ENCODE data around the gene MPP7.

MPP7 gene

GRCh38 chr10:28312572-28312971 lies 9.7 kb upstream of the MPP7 start:
- no peak overlapping the region for H3K4me3 ChIP-seq (ENCODE audit: low read length)
- no peak for DNase-seq (ENCODE audit: low read depth, low spot score)

DNA sequence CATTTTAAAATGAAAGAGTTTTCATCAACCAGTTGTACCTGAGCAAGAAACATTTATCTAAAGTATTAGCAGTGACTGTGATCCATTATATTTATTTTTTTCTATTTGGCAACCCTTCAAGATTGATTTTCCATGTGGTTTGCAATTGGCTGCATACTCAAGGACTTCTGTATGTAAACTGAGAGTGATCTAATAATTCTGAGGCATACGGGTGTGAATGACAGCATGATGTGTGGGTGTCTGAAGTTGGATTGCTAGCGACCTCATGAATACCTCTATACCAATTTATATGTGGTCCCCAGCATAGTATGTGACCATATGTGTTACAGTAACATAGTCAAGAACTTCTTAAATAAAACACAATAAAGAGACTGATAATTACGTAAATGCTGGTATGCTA lies 8.2 kb upstream of the MPP7 start:
- H3K4me3 ChIP-seq (ENCODE audit: low read length), result no peak overlapping the region
- DNase-seq (ENCODE audit: low read depth, low spot score), result no peak

DNA sequence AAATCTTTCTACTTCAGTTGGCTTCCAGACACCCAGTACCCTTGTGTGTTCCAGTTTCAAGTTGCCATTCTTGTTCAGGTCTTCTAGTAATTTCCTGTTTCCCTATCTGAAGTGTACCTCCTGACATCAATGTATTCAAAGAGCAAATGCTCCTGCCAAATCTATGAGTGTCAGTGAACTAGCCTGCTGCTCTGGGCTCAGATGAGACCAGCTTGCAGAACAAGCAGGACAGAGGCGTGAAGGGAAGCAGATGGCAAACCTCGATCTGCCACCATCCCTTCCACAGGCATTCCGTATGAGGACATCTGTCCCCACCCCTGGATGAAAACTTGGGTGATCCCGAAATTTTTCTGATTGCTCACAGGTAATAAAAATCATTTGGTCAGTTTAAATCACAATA lies 4.4 kb upstream of the MPP7 start:
- no peak overlapping the region for H3K4me3 ChIP-seq (ENCODE audit: low read length)
- no peak for DNase-seq (ENCODE audit: low read depth, low spot score)

- no peak overlapping the region for H3K4me3 ChIP-seq (ENCODE audit: low read length)
- no peak for DNase-seq (ENCODE audit: low read depth, low spot score)
Measured at GRCh38 chr10:28305553-28305952, 2.7 kb upstream of the MPP7 start.

GRCh38 chr10:28304032-28304571 lies 1.2 kb upstream of the MPP7 start:
- no peak for DNase-seq (ENCODE audit: low read depth, low spot score)
- no peak overlapping the region for H3K4me3 ChIP-seq (ENCODE audit: low read length)

DNA sequence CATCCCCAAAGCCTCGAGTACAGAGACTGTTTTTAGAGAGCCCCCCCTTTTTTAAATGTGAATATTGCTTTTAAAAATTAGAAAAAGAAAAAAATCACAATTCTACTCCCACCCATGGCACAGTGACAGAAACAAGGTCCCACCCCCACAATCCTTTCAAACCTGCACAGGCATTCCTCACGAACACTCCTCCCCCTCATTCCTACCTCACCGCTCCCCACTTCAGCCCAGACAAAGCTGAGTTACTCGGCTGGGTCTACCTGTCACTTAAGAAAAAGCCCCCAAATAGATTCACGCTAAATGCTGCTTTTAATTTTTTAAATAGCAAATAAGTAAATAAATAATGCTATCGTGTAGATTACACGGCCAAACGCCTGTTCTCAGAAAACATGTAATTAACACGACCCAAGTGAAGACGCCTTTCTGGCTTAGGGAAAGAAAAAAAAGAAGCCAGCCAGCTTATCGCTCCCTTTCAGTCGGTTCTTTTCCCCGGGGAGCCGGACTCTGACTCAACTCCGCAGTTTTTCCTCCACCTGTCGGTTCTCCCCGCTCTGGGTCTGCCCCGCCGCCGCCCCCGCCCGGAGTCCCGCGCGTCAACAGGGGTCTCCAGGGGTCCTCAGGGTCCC lies 739 bp downstream of the MPP7 start:
- no peak for DNase-seq (ENCODE audit: low read depth, low spot score)

DNA sequence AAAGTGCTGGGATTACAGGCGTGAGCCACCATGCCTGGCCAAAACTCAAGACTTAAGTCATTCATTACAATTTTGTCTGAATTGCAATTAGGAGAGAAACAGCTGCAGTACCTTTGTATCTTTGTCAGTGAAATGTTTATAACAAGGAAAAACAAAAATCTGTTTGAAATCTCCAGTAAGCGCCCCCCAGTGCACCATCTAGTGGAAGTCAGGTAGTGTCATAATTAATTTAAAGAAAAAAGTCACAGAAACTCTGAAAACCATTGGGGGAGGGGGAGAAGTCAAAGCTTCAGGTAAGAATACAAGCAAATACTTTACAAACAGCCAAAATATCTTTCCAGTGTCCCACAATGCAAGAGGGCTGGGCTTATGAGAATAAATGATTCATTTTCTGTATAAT lies 2.8 kb downstream of the MPP7 start:
- DNase-seq (ENCODE audit: low read depth, low spot score), result peak; percentile 22
- no peak overlapping the region for H3K4me3 ChIP-seq (ENCODE audit: low read length)

More for the DNA sequence above, 739 bp downstream of the MPP7 start:
- peak overlapping the region; percentile 46 for H3K4me3 ChIP-seq (ENCODE audit: low read length)

DNA sequence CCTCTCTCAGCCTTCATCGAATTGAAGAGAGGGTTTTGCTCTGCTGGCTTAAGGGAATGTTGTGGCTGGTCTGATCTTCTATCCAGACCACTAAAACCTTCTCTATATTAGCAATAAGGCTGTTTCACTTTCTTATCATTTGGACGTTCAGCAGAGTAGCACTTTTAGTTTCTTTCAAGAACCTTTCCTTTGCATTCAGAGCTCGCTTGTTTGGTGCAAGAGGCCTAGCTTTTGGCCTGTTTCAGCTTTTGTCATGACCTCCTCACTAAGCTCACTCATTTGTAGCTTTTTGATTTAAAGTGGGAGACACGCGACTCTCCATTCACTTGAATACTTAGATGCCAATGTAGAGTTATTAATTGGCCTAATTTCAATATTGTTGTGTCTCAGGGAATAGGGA lies 3.9 kb downstream of the MPP7 start:
- DNase-seq (ENCODE audit: low read depth, low spot score), result no peak
- no peak overlapping the region for H3K4me3 ChIP-seq (ENCODE audit: low read length)

DNA sequence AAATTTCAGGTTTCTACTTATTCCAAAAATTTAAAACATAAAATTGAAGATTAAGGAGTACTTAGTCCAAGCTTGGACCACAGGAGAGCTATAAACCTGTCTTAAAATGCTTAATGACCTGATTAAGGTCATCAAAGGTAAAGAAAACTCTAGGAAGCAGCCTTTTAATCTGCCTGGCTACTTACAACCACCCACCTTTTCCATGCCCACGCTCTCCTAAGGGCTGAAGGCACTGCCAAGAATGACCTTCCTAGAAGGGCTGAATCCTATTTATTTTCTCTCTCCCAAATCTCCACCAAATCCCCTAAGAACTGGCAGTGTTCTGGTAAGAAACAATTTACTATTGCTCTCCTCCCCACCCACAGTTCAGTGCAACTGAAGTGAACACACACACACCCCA lies 6.8 kb downstream of the MPP7 start:
- H3K4me3 ChIP-seq (ENCODE audit: low read length), result no peak overlapping the region
- DNase-seq (ENCODE audit: low read depth, low spot score), result no peak

GRCh38 chr10:28295336-28295735 lies 7.5 kb downstream of the MPP7 start:
- DNase-seq (ENCODE audit: low read depth, low spot score), result no peak

DNA sequence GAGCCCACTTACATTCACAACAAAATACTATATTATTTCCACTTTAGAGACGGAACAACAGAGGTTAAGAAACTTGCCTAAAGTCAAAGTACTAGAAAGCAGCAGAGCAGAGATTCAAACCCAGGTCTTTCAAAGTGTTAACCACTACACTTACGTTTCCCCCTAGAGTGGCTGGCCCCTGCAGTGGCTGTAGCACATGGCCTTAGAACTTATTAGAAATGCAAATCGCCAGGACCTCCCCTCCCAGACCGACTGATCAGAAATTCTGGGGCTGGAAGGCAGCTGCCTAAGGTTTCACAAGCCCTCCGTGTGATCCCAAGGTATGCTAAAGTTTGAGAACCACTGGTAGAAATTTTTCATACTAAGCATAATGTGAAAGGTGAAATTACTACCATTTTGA lies 8.1 kb downstream of the MPP7 start:
- no peak overlapping the region for H3K4me3 ChIP-seq (ENCODE audit: low read length)
- no peak for DNase-seq (ENCODE audit: low read depth, low spot score)

More at GRCh38 chr10:28295336-28295735, 7.5 kb downstream of the MPP7 start:
- no peak overlapping the region for H3K4me3 ChIP-seq (ENCODE audit: low read length)

DNA sequence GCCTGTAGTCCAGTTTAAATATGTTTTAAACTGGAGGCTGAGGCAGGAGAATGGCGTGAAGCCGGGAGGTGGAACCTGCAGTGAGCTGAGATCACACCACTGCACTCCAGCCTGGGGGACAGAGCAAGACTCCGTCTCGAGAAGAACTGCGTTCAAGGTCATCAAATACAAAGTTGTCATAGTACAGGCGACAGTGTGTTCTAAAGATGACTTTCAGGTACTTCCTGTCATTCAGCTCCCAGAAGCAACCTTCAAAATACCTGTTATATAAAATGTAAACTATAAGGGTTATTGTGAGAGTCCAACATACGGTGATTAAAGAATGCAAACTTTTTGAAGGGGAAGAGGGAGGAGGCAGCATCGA lies 8.7 kb downstream of the MPP7 start:
- no peak for DNase-seq (ENCODE audit: low read depth, low spot score)
- H3K4me3 ChIP-seq (ENCODE audit: low read length), result no peak overlapping the region

DNA sequence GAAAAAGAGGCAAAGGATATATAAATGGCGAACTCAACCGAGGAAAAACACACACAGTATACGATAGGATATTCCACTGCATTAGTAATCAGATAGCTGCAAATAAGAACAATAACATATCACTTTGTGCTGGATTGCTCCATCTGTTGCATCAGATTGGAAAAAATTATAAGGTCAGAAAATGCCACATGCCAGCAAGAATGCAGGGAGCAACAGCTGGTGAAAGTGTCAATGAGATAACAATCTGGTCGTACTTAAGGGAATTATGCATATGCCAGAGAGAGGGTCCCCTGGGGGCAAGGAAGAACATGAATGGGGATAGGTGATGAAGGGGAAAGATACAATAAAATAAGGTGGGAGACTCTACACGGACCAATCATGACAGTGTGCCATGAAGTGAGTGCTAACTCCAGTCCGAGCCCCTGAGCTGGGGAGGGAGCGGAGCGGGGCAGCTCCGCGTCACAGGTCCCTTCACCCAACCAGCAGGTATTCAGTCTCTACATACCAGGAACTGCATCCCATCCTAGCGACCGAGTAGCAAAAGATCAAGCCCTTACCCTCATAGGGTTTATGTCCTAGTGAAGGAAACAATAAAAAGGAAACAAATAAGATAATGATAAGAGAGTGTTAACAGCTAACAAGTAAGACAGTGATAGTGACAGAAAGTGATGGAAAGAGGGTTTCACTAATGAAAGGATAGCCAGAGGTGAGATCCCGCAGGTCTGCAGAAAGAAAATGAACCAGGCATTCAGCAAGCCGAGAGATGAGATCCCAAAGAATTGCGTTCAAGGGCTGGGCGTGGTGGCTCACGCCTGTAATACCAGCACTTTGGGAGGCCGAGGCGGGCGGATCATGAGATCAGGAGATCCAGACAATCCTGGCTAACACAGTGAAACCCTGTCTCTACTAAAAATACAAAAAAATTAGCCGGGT lies 9.4 kb downstream of the MPP7 start:
- H3K4me3 ChIP-seq (ENCODE audit: low read length), result no peak overlapping the region
- DNase-seq (ENCODE audit: low read depth, low spot score), result no peak

DNA sequence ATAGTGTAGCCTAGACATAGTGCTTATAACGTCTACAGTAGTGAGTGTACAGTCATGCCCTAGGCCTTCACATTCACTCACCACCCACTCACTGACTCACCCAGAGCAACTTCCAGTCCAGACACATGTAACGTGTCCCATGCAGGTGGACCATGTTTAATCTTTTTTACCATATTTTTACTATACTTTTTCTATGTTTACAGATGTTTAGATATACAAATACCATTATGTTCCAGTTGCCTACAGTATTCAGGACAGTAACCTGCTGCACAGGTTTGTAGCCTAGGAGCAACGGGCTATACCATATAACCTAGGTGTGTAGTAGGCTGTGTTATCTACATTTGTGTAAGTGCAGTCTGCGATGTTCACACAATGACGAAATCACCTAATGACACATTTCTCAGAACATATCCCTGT lies 11.0 kb downstream of the MPP7 start:
- no peak overlapping the region for H3K4me3 ChIP-seq (ENCODE audit: low read length)
- DNase-seq (ENCODE audit: low read depth, low spot score), result no peak

- H3K4me3 ChIP-seq (ENCODE audit: low read length), result no peak overlapping the region
- no peak for DNase-seq (ENCODE audit: low read depth, low spot score)
Measured at GRCh38 chr10:28285816-28286215, 17.0 kb downstream of the MPP7 start.

DNA sequence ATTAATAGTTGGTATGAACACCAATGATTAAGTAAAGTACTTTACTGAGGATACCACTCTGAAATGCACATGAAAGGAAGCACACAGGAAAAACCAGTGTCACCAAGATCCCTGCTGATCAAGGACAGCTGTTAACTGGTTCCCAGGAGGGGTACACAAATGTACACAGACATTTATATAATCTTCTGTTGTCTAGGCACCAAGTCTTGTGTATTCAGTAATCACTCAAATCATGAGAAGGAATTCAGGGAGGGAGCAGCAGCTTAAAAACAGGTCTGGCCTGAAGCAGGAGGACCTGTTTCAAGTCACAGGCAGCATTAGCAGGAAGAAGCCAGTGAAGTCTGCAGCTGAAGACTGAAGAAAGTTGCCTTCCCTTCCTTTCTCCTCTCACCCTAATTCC lies 18.7 kb downstream of the MPP7 start:
- no peak for DNase-seq (ENCODE audit: low read depth, low spot score)

DNA sequence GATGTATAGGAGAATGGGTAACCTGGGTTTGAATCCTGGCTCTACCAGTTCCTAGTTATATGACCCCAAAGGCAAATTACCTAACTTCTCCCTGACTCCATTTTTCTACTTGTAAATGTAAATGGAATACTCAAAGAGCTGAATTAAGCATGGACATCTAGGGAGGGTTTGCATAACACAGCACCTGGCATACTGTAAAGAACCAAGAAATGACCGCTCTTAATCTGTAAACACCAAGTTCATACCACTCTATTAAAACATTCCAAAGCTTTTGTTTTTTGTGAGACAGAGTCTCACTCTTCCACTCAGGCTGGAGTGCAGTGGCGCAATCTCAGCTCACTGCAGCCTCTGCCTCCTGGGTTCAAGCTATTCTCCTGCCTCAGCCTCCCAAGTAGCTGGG lies 19.6 kb downstream of the MPP7 start:
- no peak overlapping the region for H3K4me3 ChIP-seq (ENCODE audit: low read length)
- DNase-seq (ENCODE audit: low read depth, low spot score), result no peak

More for the DNA sequence above, 18.7 kb downstream of the MPP7 start:
- H3K4me3 ChIP-seq (ENCODE audit: low read length), result no peak overlapping the region

DNA sequence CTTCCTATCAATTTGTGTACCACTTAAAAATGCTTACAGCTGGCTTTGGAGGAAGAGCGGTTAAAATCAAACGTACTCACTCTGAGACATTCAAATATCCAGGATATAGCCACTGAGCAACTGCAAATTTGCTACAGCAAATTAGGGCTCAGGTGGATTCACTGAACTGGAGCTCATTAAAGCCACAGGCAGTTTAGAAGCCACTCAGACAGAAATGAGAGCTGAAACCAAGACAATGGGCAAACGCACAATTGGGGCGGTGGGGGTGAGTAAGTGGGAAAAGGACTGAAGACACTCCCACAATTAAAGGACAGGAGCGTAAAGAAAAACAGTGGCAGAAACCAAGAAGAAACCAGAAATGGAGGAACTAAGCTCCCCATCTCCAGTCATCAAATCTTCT lies 20.5 kb downstream of the MPP7 start:
- DNase-seq (ENCODE audit: low read depth, low spot score), result no peak
- H3K4me3 ChIP-seq (ENCODE audit: low read length), result no peak overlapping the region

GRCh38 chr10:28281726-28282315 lies 21.0 kb downstream of the MPP7 start:
- DNase-seq (ENCODE audit: low read depth, low spot score), result no peak
- no peak overlapping the region for H3K4me3 ChIP-seq (ENCODE audit: low read length)

DNA sequence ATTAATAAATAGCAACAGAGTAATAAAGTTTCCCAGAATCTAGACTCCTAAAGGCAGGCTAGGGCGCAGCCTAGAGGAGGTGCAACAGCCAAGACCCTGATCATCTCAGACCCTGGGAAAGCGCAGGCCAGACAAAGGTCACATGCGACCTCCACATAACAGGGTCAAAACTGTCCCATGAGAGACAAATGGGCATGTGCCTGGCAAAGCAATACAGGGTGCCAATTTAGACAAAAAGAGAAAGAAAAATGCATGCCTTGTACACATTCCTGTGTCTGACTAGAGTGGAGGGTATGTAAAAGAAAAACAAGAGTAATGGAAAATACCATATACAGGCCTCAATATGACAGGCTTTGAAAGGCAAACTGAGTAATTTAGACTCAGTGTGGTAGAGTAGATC lies 22.2 kb downstream of the MPP7 start:
- DNase-seq (ENCODE audit: low read depth, low spot score), result no peak

More for the DNA sequence above, 22.2 kb downstream of the MPP7 start:
- no peak overlapping the region for H3K4me3 ChIP-seq (ENCODE audit: low read length)
